Activated CD8-positive, alpha-beta T cell treated with anti-CD3 and anti-CD28 coated beads for 36 hours (primary cell): Measurements from ENCODE around the gene RCSD1. TPM values are rescaled to one million over a fixed set of nuclear protein-coding genes. Genes with fewer than 3 reads are reported as not detected.

Experiments
- ATAC-seq: fragments of 200-7000 bp; cut with Tn5 transposase; one replicate; pipeline ENCODE4 v1.10.0; 2021; ENCODE audit warnings: mild to moderate bottlenecking, moderate library complexity
- CTCF ChIA-PET: fragments of 350-600 bp; sonication (Branson Sonifier 250); formaldehyde crosslinking; loops from one replicate; lab custom pipeline; 2021; ENCODE audit warnings: antibody characterized with exemption; lab: Charles Lee
- POLR2A ChIA-PET: fragments of 350-600 bp; sonication (Branson Sonifier 250); formaldehyde crosslinking; loops from one replicate; lab custom pipeline; 2021; ENCODE audit warnings: antibody characterized with exemption; lab: Charles Lee
- DNase-seq: peaks from one replicate; pipeline ENCODE4 v3.0.0-alpha.2; 2020
- H3K27ac Mint-ChIP-seq: one replicate; pipeline ENCODE4 v1.8.0; 2021; ENCODE audit warnings: mild to moderate bottlenecking, mixed read lengths
- H3K27me3 Mint-ChIP-seq: one replicate; pipeline ENCODE4 v1.8.0; 2021; ENCODE audit warnings: mixed read lengths
- H3K36me3 Mint-ChIP-seq: one replicate; pipeline ENCODE4 v1.8.0; 2021; ENCODE audit warnings: low read depth, mixed read lengths
- H3K4me1 Mint-ChIP-seq: one replicate; pipeline ENCODE4 v1.8.0; 2021; ENCODE audit warnings: low read depth, mixed read lengths
- H3K4me3 Mint-ChIP-seq: one replicate; pipeline ENCODE4 v1.8.0; 2021; ENCODE audit warnings: mild to moderate bottlenecking, moderate library complexity, mixed read lengths
- H3K9me3 Mint-ChIP-seq: one replicate; pipeline ENCODE4 v1.8.0; 2021; ENCODE audit warnings: mixed read lengths
- intact Hi-C: fragments of 100-400 bp; cut with micrococcal nuclease; formaldehyde crosslinking; loops from one replicate; pipeline ENCODE4 v1.10.0; 2022
- total RNA-seq, 2 experiments: library from RNA; stranded (reverse); gene quantifications; one replicate each; pipeline ENCODE4 v1.2.3, GENCODE V29; 2021
- TF ChIP-seq, protein P1 (sequence below): fragments of 200-600 bp; IDR thresholded peaks from one replicate; pipeline ENCODE4 v1.8.0; 2022; ENCODE audit warnings: antibody characterized with exemption, mild to moderate bottlenecking

The RCSD1 gene
- total RNA-seq, 2 experiments from 2014 or later, result 66.4 to 67.9 TPM

DNA sequence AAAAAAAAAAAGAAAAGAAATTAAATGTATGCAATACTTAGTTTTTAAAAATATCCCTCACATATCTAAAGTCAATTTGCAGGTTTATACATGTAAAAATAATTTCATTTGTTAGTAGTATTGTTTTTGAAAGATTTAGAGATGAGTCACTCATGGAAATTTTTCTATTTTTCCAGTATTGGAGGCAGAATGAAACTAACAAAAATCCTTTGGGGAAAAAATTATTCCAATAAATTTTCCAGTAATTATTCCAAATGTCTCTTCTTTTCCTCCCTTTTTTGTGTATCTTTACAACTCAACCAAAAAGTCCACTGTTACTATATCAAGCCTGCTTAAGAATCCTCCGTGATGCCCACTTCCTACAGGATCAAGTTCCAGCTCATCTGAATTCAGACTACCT, 121.6 kb downstream of the RCSD1 start:
- no peaks in the 10 kb centered on the region for H3K27me3 Mint-ChIP-seq
- no peaks in the 10 kb centered on the region for H3K36me3 Mint-ChIP-seq
- no peak overlapping the region for H3K4me3 Mint-ChIP-seq
- intact Hi-C loops, result no loop called here
- ChIA-PET POLR2A (no interaction called here), CTCF (no interaction called here)
- no peak for ATAC-seq
- peaks cover 17% of the 10 kb centered on the region for H3K4me1 Mint-ChIP-seq
- H3K9me3 Mint-ChIP-seq, result no peaks in the 10 kb centered on the region
- no peak for DNase-seq
- H3K27ac Mint-ChIP-seq, result no peak overlapping the region
- TF ChIP-seq, protein P1, sequence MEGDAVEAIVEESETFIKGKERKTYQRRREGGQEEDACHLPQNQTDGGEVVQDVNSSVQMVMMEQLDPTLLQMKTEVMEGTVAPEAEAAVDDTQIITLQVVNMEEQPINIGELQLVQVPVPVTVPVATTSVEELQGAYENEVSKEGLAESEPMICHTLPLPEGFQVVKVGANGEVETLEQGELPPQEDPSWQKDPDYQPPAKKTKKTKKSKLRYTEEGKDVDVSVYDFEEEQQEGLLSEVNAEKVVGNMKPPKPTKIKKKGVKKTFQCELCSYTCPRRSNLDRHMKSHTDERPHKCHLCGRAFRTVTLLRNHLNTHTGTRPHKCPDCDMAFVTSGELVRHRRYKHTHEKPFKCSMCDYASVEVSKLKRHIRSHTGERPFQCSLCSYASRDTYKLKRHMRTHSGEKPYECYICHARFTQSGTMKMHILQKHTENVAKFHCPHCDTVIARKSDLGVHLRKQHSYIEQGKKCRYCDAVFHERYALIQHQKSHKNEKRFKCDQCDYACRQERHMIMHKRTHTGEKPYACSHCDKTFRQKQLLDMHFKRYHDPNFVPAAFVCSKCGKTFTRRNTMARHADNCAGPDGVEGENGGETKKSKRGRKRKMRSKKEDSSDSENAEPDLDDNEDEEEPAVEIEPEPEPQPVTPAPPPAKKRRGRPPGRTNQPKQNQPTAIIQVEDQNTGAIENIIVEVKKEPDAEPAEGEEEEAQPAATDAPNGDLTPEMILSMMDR, result no peak

DNA sequence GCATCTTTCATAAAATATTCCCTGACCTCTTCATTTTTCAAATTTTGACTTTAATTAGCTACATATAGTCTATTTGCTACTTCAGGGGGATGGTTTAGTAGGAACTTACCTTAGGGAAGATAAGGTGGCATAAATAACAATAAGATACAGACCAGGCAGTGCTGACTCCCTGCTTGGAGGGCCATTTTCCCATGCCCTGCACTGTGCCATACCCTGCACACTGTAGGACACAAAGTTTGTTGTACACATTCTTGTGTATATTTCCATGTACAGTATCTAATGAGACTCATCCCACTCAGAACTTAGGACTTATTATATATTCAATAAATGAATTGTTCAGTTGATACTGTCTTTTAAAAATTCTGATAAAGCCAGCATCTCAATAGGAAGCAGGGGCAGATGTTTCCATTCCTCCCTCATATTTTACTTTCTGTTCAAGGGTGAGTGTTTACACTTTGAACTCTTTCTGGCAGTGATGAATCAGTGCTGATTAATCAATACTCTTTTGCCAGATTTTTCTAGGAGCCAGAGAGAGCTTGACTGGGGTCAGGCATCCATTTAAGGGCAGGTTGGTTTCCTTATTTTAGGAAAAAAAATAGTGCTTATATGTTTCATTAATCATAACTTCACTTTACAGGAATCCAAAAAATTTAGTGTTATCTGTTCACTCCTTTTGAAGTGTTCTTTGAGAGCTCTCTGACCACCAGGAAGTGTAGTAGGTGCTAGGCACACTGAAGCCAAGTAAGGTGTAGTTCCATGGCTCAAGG, 122.4 kb downstream of the RCSD1 start:
- TF ChIP-seq, protein P1, result no peak
- Mint-ChIP-seq H3K36me3 (no peaks in the 10 kb centered on the region), H3K4me1 (peaks cover 21% of the 10 kb centered on the region), H3K27ac (peak overlapping the region; percentile 6), H3K9me3 (no peaks in the 10 kb centered on the region), H3K4me3 (no peak overlapping the region), H3K27me3 (no peaks in the 10 kb centered on the region)
- POLR2A ChIA-PET, result interaction anchor here (1.5 kb wide), 1 partner anchor 10 kb away, joined by 6 read pairs; no protein-coding TSS in a partner anchor
- DNase-seq, result no peak
- intact Hi-C loops, result no loop called here
- CTCF ChIA-PET, result interaction anchor here (0.9 to 1.2 kb wide), 2 partner anchors 24 to 51 kb away, joined by 3 read pairs; no protein-coding TSS in a partner anchor
- ATAC-seq, result peak; percentile 70

DNA sequence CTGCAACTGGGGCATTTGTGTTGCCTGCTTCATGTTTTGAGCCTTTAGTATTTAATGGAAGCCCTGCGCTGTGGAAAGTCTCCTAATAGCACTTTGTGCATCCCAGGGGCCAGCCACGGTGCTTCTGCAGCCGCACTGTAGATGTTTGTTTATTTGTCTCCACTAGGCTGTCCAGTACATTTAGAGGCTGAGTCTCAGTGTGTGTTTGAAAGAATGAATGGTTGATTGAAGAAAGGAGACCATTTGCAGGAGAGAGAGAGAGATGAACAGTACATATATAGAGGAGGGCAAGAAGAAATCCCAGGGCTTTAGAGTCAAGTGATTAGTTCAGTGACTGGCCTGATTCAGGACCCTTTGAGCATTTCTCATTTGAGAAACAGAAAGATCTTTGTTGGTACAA, 125.6 kb downstream of the RCSD1 start:
- CTCF ChIA-PET, result interaction anchor here (1.2 kb wide), 1 partner anchor 41 kb away, joined by 3 read pairs; no protein-coding TSS in a partner anchor
- intact Hi-C loops, result no loop called here
- no peak overlapping the region for H3K4me3 Mint-ChIP-seq
- POLR2A ChIA-PET, result no interaction called here
- H3K9me3 Mint-ChIP-seq, result no peaks in the 10 kb centered on the region
- ATAC-seq (no peak), DNase-seq (no peak)
- H3K27me3 Mint-ChIP-seq, result no peaks in the 10 kb centered on the region
- no peak overlapping the region for H3K27ac Mint-ChIP-seq
- peaks cover 21% of the 10 kb centered on the region for H3K4me1 Mint-ChIP-seq
- TF ChIP-seq, protein P1, result no peak
- H3K36me3 Mint-ChIP-seq, result no peaks in the 10 kb centered on the region

Other genes starting within 250 kb of the RCSD1 start
- 100 to 1,000 TPM; 224 to 229 TPM for gene CD247, start 111.7 kb upstream of the RCSD1 start, total RNA-seq
- 1 to 10 TPM; 9.7 to 10.0 TPM for gene CREG1, start 76.5 kb upstream of the RCSD1 start, total RNA-seq
- gene MPZL1, start 91.8 kb downstream of the RCSD1 start, total RNA-seq, result 10 to 100 TPM; 14.8 to 15.4 TPM